ENCODE measurements around the gene TTC33.

TTC33 gene

GRCh38 chr5:40780858-40781257, 25.1 kb upstream of the TTC33 start:
- Histone ChIP-seq H3K9me3 (ENCODE audit: insufficient read depth, low read length) (no peaks in the 10 kb centered on the region), H4K20me1 (ENCODE audit: low read depth, low read length) (peaks cover 21% of the 10 kb centered on the region), H3K4me2 (ENCODE audit: low read depth, low read length, poor library complexity, severe bottlenecking) (no peak overlapping the region), H3K79me2 (ENCODE audit: insufficient read depth, low read length) (peaks cover 78% of the 10 kb centered on the region), H3K4me3 (ENCODE audit: insufficient read depth, low read length, poor library complexity, severe bottlenecking) (no peak overlapping the region), H3F3A (ENCODE audit: insufficient read depth) (0 out of 2 replicates have a peak, but pooled peaks cover 3% of the 10 kb centered on the region), H2AFZ (ENCODE audit: low read depth, low read length, severe bottlenecking) (no peak overlapping the region), H3K27me3 (ENCODE audit: low read length) (no peaks in the 10 kb centered on the region), H3K9ac (ENCODE audit: low read length) (no peak overlapping the region), H3K36me3 (ENCODE audit: low read length) (peaks cover 3% of the 10 kb centered on the region; the same call in 1 of the 2 replicates), H3K9me2 (replicated peaks; ENCODE audit: insufficient read depth, low read length) (no peaks in the 10 kb centered on the region), H3K27ac (ENCODE audit: low read depth, low read length) (no peak overlapping the region)
- no peak for TF ChIP-seq EZH2phosphoT487 (conservative IDR thresholded peaks at IDR 0.05; ENCODE audit: low read length)
- TF ChIP-seq, protein P1, sequence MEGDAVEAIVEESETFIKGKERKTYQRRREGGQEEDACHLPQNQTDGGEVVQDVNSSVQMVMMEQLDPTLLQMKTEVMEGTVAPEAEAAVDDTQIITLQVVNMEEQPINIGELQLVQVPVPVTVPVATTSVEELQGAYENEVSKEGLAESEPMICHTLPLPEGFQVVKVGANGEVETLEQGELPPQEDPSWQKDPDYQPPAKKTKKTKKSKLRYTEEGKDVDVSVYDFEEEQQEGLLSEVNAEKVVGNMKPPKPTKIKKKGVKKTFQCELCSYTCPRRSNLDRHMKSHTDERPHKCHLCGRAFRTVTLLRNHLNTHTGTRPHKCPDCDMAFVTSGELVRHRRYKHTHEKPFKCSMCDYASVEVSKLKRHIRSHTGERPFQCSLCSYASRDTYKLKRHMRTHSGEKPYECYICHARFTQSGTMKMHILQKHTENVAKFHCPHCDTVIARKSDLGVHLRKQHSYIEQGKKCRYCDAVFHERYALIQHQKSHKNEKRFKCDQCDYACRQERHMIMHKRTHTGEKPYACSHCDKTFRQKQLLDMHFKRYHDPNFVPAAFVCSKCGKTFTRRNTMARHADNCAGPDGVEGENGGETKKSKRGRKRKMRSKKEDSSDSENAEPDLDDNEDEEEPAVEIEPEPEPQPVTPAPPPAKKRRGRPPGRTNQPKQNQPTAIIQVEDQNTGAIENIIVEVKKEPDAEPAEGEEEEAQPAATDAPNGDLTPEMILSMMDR (IDR thresholded peaks at IDR 0.05; ENCODE audit: insufficient read depth, low read length, poor library complexity, severe bottlenecking) = no peak

DNA sequence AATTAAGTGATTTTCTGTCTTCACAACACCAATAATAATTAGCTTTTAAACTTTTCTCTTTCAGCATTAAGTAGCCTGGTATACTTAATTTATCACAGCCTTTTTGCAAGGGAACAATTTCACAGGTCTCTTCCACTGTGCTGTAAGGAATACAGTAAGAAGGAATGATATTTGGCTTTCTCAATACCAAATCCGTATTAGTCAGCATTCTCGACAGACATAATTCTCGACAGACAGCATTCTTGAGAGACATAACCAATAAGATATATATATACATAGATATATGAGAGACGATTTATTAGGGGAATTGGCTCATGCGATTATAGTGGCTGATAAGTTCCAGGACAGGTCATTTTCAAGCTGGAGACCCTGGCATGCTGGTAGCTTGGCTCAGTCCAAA, 24.4 kb upstream of the TTC33 start:
- Histone ChIP-seq H3K27ac (ENCODE audit: low read depth, low read length) (no peak overlapping the region), H2AFZ (ENCODE audit: low read depth, low read length, severe bottlenecking) (no peak overlapping the region), H3K27me3 (ENCODE audit: low read length) (no peaks in the 10 kb centered on the region)

DNA sequence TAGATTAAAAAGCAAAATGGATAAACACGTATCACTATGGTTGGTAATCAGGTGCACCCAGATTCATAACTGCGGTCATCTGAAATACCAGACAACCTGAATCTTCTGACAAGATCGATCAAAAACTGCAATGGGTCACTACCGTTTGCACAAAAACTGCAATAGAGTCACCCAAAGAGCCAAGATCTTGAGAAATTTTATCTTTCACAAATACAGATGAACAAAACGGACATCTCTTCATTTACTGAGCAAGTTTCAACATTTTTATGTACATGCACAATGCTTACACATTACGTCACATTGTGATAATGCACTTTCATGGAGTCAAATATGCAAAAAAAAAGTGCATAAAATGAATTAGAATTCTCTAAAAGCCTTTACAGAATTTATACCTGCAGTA, 23.8 kb upstream of the TTC33 start:
- 0 out of 2 replicates have a peak, but pooled peaks cover 3% of the 10 kb centered on the region for H3F3A ChIP-seq (ENCODE audit: insufficient read depth)
- no peak overlapping the region for H3K27ac ChIP-seq (ENCODE audit: low read depth, low read length)
- TF ChIP-seq, protein P1 (IDR thresholded peaks at IDR 0.05; ENCODE audit: insufficient read depth, low read length, poor library complexity, severe bottlenecking) = no peak
- TF ChIP-seq EZH2phosphoT487 (conservative IDR thresholded peaks at IDR 0.05; ENCODE audit: low read length) = no peak
- peaks cover 17% of the 10 kb centered on the region for H4K20me1 ChIP-seq (ENCODE audit: low read depth, low read length)
- no peaks in the 10 kb centered on the region for H3K9me3 ChIP-seq (ENCODE audit: insufficient read depth, low read length)
- H2AFZ ChIP-seq (ENCODE audit: low read depth, low read length, severe bottlenecking) = no peak overlapping the region
- H3K9ac ChIP-seq (ENCODE audit: low read length) = no peak overlapping the region
- H3K27me3 ChIP-seq (ENCODE audit: low read length) = no peaks in the 10 kb centered on the region
- H3K4me2 ChIP-seq (ENCODE audit: low read depth, low read length, poor library complexity, severe bottlenecking) = no peak overlapping the region
- no peak overlapping the region for H3K4me3 ChIP-seq (ENCODE audit: insufficient read depth, low read length, poor library complexity, severe bottlenecking)
- H3K36me3 ChIP-seq (ENCODE audit: low read length) = peaks cover 12% of the 10 kb centered on the region
- peaks cover 65% of the 10 kb centered on the region for H3K79me2 ChIP-seq (ENCODE audit: insufficient read depth, low read length)
- H3K9me2 ChIP-seq (replicated peaks; ENCODE audit: insufficient read depth, low read length) = no peaks in the 10 kb centered on the region

More for the DNA sequence above, 24.4 kb upstream of the TTC33 start:
- H3K4me2 ChIP-seq (ENCODE audit: low read depth, low read length, poor library complexity, severe bottlenecking) = no peak overlapping the region
- peaks cover 9% of the 10 kb centered on the region for H3K36me3 ChIP-seq (ENCODE audit: low read length)
- H3K9me2 ChIP-seq (replicated peaks; ENCODE audit: insufficient read depth, low read length) = no peaks in the 10 kb centered on the region
- no peak overlapping the region for H3K9ac ChIP-seq (ENCODE audit: low read length)
- H4K20me1 ChIP-seq (ENCODE audit: low read depth, low read length) = peaks cover 21% of the 10 kb centered on the region
- TF ChIP-seq EZH2phosphoT487 (conservative IDR thresholded peaks at IDR 0.05; ENCODE audit: low read length) = no peak
- TF ChIP-seq, protein P1 (IDR thresholded peaks at IDR 0.05; ENCODE audit: insufficient read depth, low read length, poor library complexity, severe bottlenecking) = no peak
- no peaks in the 10 kb centered on the region for H3K9me3 ChIP-seq (ENCODE audit: insufficient read depth, low read length)
- H3F3A ChIP-seq (ENCODE audit: insufficient read depth) = 0 out of 2 replicates have a peak, but pooled peaks cover 3% of the 10 kb centered on the region
- H3K4me3 ChIP-seq (ENCODE audit: insufficient read depth, low read length, poor library complexity, severe bottlenecking) = no peak overlapping the region
- peaks cover 72% of the 10 kb centered on the region for H3K79me2 ChIP-seq (ENCODE audit: insufficient read depth, low read length)

Measured in SU-DHL-6 (cell line).